ENCODE data around the gene SPATA22.
"Not testable (repeated sequence)": the region's sequence is repeated elsewhere in the genome, so short reads cannot be mapped to it uniquely, and the experiment has no call there.

SPATA22 gene

DNA sequence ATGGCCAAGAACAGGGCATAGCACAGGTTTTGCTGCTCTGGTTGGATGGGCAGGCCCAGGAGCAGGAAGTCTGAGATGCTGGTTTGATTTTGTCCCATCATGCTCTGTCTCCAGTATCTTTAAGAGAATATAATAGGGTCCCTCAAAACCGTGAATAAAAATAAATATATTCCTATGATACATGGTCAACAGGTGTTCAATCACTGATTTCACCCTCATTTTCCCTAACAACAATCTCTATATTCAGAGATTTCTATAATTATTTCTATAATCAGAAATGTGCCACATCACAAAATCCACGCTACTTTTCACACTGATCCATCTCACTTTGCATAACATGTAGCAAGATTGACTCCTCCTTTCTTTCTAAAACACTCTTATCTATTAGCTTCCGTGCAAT is 37.9 kb downstream of the SPATA22 start, which contains the start of gene OR1E2:
Gene OR1E2, minus strand, starts transcription at position 101 of the 400 bp plus-strand sequence. Its CDS starts 0 bp downstream, at position 101.
- DNase-seq (ENCODE audit: insufficient read length, low spot score) = no peak
- FAIRE-seq = no peak
- TF ChIP-seq POLR2A (IDR thresholded peaks at IDR 0.05; ENCODE audit: low read depth, low read length) = no peak

GRCh38 chr17:3433215-3433614 is 38.4 kb downstream of the SPATA22 start:
- DNase-seq (ENCODE audit: insufficient read length, low spot score) = not testable (repeated sequence)
- FAIRE-seq = peak; percentile 88

GRCh38 chr17:3418222-3418621 is 53.4 kb downstream of the SPATA22 start:
- FAIRE-seq (no peak), DNase-seq (ENCODE audit: insufficient read length, low spot score) (no peak)
- no peak for TF ChIP-seq POLR2A (IDR thresholded peaks at IDR 0.05; ENCODE audit: low read depth, low read length)

GRCh38 chr17:3415610-3416009 is 56.0 kb downstream of the SPATA22 start:
- FAIRE-seq = no peak
- no peak for DNase-seq (ENCODE audit: insufficient read length, low spot score)
- TF ChIP-seq POLR2A (IDR thresholded peaks at IDR 0.05; ENCODE audit: low read depth, low read length) = no peak

- DNase-seq (ENCODE audit: insufficient read length, low spot score); FAIRE-seq: not testable (repeated sequence)
Measured at GRCh38 chr17:3412216-3412615, 59.4 kb downstream of the SPATA22 start.

- no peak for TF ChIP-seq POLR2A (IDR thresholded peaks at IDR 0.05; ENCODE audit: low read depth, low read length)
- DNase-seq (ENCODE audit: insufficient read length, low spot score) = no peak
- FAIRE-seq = no peak
Measured at GRCh38 chr17:3411070-3411469, 60.5 kb downstream of the SPATA22 start, which contains the start of gene OR3A3. Gene OR3A3 (plus strand): TSS chr17:3411370.

GRCh38 chr17:3403856-3404255 is 67.8 kb downstream of the SPATA22 start:
- not testable (repeated sequence) for FAIRE-seq; DNase-seq (ENCODE audit: insufficient read length, low spot score)

- no peak for TF ChIP-seq POLR2A (IDR thresholded peaks at IDR 0.05; ENCODE audit: low read depth, low read length)
- FAIRE-seq = no peak
- no peak for DNase-seq (ENCODE audit: insufficient read length, low spot score)
Measured at GRCh38 chr17:3401786-3402185, 69.8 kb downstream of the SPATA22 start.

- no peak for TF ChIP-seq POLR2A (IDR thresholded peaks at IDR 0.05; ENCODE audit: low read depth, low read length)
- FAIRE-seq = no peak
- no peak for DNase-seq (ENCODE audit: insufficient read length, low spot score)
Measured at GRCh38 chr17:3400055-3400454, 71.6 kb downstream of the SPATA22 start.

- FAIRE-seq = no peak
- DNase-seq (ENCODE audit: insufficient read length, low spot score) = no peak
- no peak for TF ChIP-seq POLR2A (IDR thresholded peaks at IDR 0.05; ENCODE audit: low read depth, low read length)
Measured at GRCh38 chr17:3398310-3398709, 73.3 kb downstream of the SPATA22 start, which contains the start of gene OR1E1. Gene OR1E1 (minus strand): TSS chr17:3398410. CDS start chr17:3398410, 0 bp downstream.

GRCh38 chr17:3397801-3398200 is 73.8 kb downstream of the SPATA22 start:
- FAIRE-seq = peak; percentile 67
- not testable (repeated sequence) for DNase-seq (ENCODE audit: insufficient read length, low spot score)

Measured in H54 (cell line).